Endothelial cell of umbilical vein (primary cell): ENCODE data around the gene HID1. TPM values are rescaled to one million over a fixed set of nuclear protein-coding genes. Genes with fewer than 3 reads are reported as not detected.

Source experiments
- BruUV-seq: library from RNA; stranded (reverse); fragments of 400-500 nt; replicated peaks from 2 replicates; lab custom pipeline; 2021; lab: Mats Ljungman, UMichigan
- CTCF ChIA-PET: fragments of 300-600, 350-600 bp; sonication (Branson Sonifier 250); formaldehyde crosslinking; loops from one replicate; lab custom pipeline; 2021; ENCODE audit warnings: antibody characterized with exemption, inconsistent platforms; lab: Charles Lee
- POLR2A ChIA-PET: fragments of 300-600, 350-600 bp; sonication (Branson Sonifier 250); formaldehyde crosslinking; loops from one replicate; lab custom pipeline; 2021; ENCODE audit warnings: antibody characterized with exemption, inconsistent platforms; lab: Charles Lee
- DNase-seq: peaks from one replicate; pipeline ENCODE4 v3.0.0-alpha.2; 2011; ENCODE audit warnings: low read depth, low spot score
- FAIRE-seq: peaks from 2 replicates; lab custom pipeline; 2011; peaks lifted over from hg19 to GRCh38; lab: Jason Lieb, UNC
- H2AFZ ChIP-seq: 2 replicates; pipeline ENCODE4 v1.6.0; 2012; ENCODE audit warnings: low read depth, low read length, control low read depth, inconsistent platforms
- H3K27ac ChIP-seq: 2 replicates; pipeline ENCODE4 v1.5.1; 2011; ENCODE audit warnings: low read depth, mild to moderate bottlenecking, control low read depth, low read length, moderate library complexity; ENCODE audit not compliant: insufficient read depth
- H3K27me3 ChIP-seq, 2 experiments: 2 replicates each; pipeline versions ENCODE4 v1.6.0 to v1.6.1; 2011; ENCODE audit warnings: low read length in 2 of 2, mixed read lengths in 1 of 2; ENCODE audit not compliant: control insufficient read depth in 2 of 2, insufficient read depth in 2 of 2
- H3K36me3 ChIP-seq, 2 experiments: 2 replicates in 1 of 2; 3 replicates in 1 of 2; pipeline ENCODE4 v1.5.1; 2011; ENCODE audit warnings: low read length in 2 of 2, mild to moderate bottlenecking in 1 of 2, moderate library complexity in 1 of 2; ENCODE audit not compliant: control insufficient read depth in 2 of 2, insufficient read depth in 2 of 2; ENCODE audit errors: extremely low read depth in 1 of 2
- H3K4me1 ChIP-seq: 3 replicates; pipeline ENCODE4 v1.5.1; 2011; ENCODE audit warnings: mild to moderate bottlenecking, low read length; ENCODE audit not compliant: control insufficient read depth, insufficient read depth; ENCODE audit errors: extremely low read depth
- H3K4me2 ChIP-seq: 2 replicates; pipeline ENCODE4 v1.6.1; 2011; ENCODE audit warnings: low read length, control low read depth, mixed read lengths; ENCODE audit not compliant: insufficient read depth
- H3K4me3 ChIP-seq, 3 experiments: fragments of 200-600 bp in 1 of 3; sonication (generic), shearing (Covaris generic) in 1 of 3; replicated peaks in 1 of 3; 2 replicates each; pipeline ENCODE4 v1.5.1; 2011 to 2016; ENCODE audit warnings: control low read depth in 3 of 3, low read length in 3 of 3, mild to moderate bottlenecking in 2 of 3, inconsistent platforms in 1 of 3, low read depth in 1 of 3, moderate library complexity in 1 of 3; ENCODE audit not compliant: insufficient read depth in 1 of 3
- H3K79me2 ChIP-seq: 2 replicates; pipeline ENCODE4 v1.6.0; 2012; ENCODE audit warnings: low read length, inconsistent platforms; ENCODE audit not compliant: control insufficient read depth, insufficient read depth
- H3K9ac ChIP-seq: replicated peaks from 2 replicates; pipeline ENCODE3; 2011; ENCODE audit warnings: low read length, control low read depth; ENCODE audit not compliant: insufficient read depth; ENCODE audit errors: extremely low read depth
- H3K9me1 ChIP-seq: replicated peaks from 3 replicates; pipeline ENCODE4 v1.6.0; 2011; ENCODE audit warnings: mild to moderate bottlenecking, low read length; ENCODE audit not compliant: control insufficient read depth, insufficient read depth; ENCODE audit errors: extremely low read depth
- H3K9me3 ChIP-seq: replicated peaks from 2 replicates; pipeline ENCODE4 v1.5.1; 2012; ENCODE audit warnings: low read length, inconsistent platforms; ENCODE audit not compliant: control insufficient read depth, insufficient read depth
- H4K20me1 ChIP-seq: replicated peaks from 2 replicates; pipeline ENCODE3; 2011; ENCODE audit warnings: mild to moderate bottlenecking, low read length; ENCODE audit not compliant: control insufficient read depth, insufficient read depth; ENCODE audit errors: extremely low read depth
- EZH2 ChIP-seq: IDR thresholded peaks from 2 replicates; pipeline ENCODE4 v1.6.1; 2012; ENCODE audit warnings: borderline replicate concordance, low read depth, mild to moderate bottlenecking, moderate library complexity, low read length, inconsistent platforms; ENCODE audit not compliant: severe bottlenecking
- FOS ChIP-seq: IDR thresholded peaks from 2 replicates; pipeline ENCODE4 v1.6.1; 2011; ENCODE audit warnings: mild to moderate bottlenecking, low read length, moderate library complexity, borderline replicate concordance; ENCODE audit not compliant: insufficient read depth
- GATA2 ChIP-seq: IDR thresholded peaks from 2 replicates; pipeline ENCODE4 v1.7.0; 2011; ENCODE audit warnings: low read depth, mild to moderate bottlenecking, moderate library complexity, mixed read lengths, low read length; ENCODE audit not compliant: insufficient read length, insufficient read depth
- JUN ChIP-seq: IDR thresholded peaks from 2 replicates; pipeline ENCODE4 v1.6.1; 2011; ENCODE audit warnings: borderline replicate concordance, low read depth; ENCODE audit not compliant: insufficient read length, insufficient read depth
- MAX ChIP-seq: IDR thresholded peaks from 2 replicates; pipeline ENCODE4 v1.6.1; 2011; ENCODE audit not compliant: insufficient read depth, insufficient read length
- MYC ChIP-seq: IDR thresholded peaks from one replicate; pipeline ENCODE4 v1.6.1; 2011; ENCODE audit warnings: mild to moderate bottlenecking, low read depth, low read length
- POLR2A ChIP-seq: IDR thresholded peaks from 2 replicates; pipeline ENCODE4 v1.6.1; 2012; ENCODE audit warnings: low read depth, mild to moderate bottlenecking, control low read depth, low read length
- POLR2AphosphoS5 ChIP-seq: IDR thresholded peaks from 2 replicates; pipeline ENCODE4 v1.6.1; 2012; ENCODE audit warnings: low read depth, mild to moderate bottlenecking, control low read depth, low read length, moderate library complexity; ENCODE audit not compliant: insufficient read depth
- dilution Hi-C: fragments of 300-500 bp; cut with MboI; formaldehyde crosslinking; loops from one replicate; pipeline ENCODE4 v1.15.0; 2019; ENCODE audit warnings: low sequenced_read_pairs; ENCODE audit not compliant: extremely low pct_ligation_motif_present
- intact Hi-C: fragments of 100-400 bp; cut with micrococcal nuclease; formaldehyde crosslinking; loops from one replicate; pipeline ENCODE4 v1.10.0; 2022
- polyA plus RNA-seq, 4 experiments: library from polyadenylated mRNA; depleted of rRNA in 3 of 4; stranded (reverse) in 3 of 4; unstranded in 1 of 4; fragments of >200 nt; gene quantifications; 2 replicates each; pipeline versions ENCODE4 v1.2.1 to v1.2.3, GENCODE V29; 2011 to 2012; ENCODE audit warnings: missing spikeins in 1 of 4
- total RNA-seq: library from RNA; stranded (reverse); gene quantifications from 2 replicates; pipeline ENCODE4 v1.2.3, GENCODE V29; 2021
- TF ChIP-seq, protein P1 (sequence below), 2 donors: IDR thresholded peaks; 1 replicate in 1 of 2; 2 replicates in 1 of 2; pipeline ENCODE4 v1.5.1; 2011; ENCODE audit warnings: low read length in 2 of 2, mild to moderate bottlenecking in 2 of 2, moderate library complexity in 2 of 2, control low read depth in 1 of 2, inconsistent platforms in 1 of 2, low read depth in 1 of 2; ENCODE audit not compliant: insufficient read depth in 1 of 2; ENCODE audit errors: extremely low read depth in 1 of 2

The HID1 gene
- total and polyA plus RNA-seq, 2 donors (not counting 3 experiments of a cell fraction or from before 2014, with no cell fraction given) = 41.4 to 53.3 TPM

DNA sequence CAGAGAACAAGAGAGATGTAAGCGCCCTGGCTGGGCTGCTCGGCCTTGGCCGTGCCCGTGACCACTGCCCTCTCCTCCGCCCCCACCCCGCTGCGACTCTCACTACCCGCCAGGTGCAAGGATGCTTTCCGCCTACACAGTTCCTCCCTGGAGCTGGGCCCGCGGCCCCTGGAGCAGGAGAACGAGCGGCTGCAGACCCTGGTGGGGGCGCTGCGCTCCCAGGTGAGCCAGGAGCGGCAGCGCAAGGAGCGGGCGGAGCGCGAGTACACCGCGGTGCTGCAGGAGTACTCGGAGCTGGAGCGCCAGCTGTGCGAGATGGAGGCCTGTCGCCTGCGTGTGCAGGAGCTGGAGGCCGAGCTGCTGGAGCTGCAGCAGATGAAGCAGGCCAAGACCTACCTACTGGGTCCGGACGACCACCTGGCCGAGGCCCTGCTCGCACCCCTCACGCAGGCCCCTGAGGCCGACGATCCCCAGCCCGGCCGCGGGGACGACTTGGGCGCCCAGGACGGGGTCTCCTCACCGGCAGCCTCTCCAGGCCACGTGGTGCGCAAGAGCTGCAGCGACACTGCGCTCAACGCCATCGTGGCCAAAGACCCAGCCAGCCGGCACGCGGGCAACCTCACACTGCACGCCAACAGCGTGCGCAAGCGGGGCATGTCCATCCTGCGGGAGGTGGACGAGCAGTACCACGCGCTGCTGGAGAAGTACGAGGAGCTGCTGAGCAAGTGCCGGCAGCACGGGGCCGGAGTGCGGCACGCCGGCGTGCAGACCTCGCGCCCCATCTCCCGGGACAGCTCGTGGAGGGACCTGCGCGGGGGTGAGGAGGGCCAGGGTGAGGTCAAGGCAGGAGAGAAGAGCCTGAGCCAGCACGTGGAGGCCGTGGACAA lies 30.8 kb upstream of the HID1 start:
- Histone ChIP-seq H2AFZ (no peak overlapping the region), H3K27me3 (no peaks in the 10 kb centered on the region), H3K36me3 (peaks cover 0 to 42% of the 10 kb centered on the region in 2 experiments), H3K4me1 (no peaks in the 10 kb centered on the region), H3K79me2 (no peaks in the 10 kb centered on the region), H3K27ac (no peak overlapping the region), H3K9ac (no peak overlapping the region), H4K20me1 (no peaks in the 10 kb centered on the region), H3K4me2 (no peak overlapping the region), H3K9me3 (no peaks in the 10 kb centered on the region), H3K9me1 (no peaks in the 10 kb centered on the region), H3K4me3 (no peak overlapping the region)
- intact Hi-C loops (no loop called here), dilution Hi-C loops (no loop called here)
- DNase-seq = no peak
- TF ChIP-seq JUN = no peak
- TF ChIP-seq, protein P1, sequence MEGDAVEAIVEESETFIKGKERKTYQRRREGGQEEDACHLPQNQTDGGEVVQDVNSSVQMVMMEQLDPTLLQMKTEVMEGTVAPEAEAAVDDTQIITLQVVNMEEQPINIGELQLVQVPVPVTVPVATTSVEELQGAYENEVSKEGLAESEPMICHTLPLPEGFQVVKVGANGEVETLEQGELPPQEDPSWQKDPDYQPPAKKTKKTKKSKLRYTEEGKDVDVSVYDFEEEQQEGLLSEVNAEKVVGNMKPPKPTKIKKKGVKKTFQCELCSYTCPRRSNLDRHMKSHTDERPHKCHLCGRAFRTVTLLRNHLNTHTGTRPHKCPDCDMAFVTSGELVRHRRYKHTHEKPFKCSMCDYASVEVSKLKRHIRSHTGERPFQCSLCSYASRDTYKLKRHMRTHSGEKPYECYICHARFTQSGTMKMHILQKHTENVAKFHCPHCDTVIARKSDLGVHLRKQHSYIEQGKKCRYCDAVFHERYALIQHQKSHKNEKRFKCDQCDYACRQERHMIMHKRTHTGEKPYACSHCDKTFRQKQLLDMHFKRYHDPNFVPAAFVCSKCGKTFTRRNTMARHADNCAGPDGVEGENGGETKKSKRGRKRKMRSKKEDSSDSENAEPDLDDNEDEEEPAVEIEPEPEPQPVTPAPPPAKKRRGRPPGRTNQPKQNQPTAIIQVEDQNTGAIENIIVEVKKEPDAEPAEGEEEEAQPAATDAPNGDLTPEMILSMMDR (IDR thresholded peaks at IDR 0.05; ENCODE audit: extremely low read depth in 1 of 2, insufficient read depth in 1 of 2, low read depth in 1 of 2, low read length in 2 of 2) = no peak
- no peak for TF ChIP-seq MAX
- no peak for TF ChIP-seq POLR2A
- TF ChIP-seq EZH2 = no peak
- TF ChIP-seq GATA2 = no peak
- TF ChIP-seq POLR2AphosphoS5 = no peak
- TF ChIP-seq FOS = no peak
- no peak for TF ChIP-seq MYC
- no peak for FAIRE-seq
- ChIA-PET CTCF (interaction anchor here (0.7 to 1.1 kb wide), 3 partner anchors 15 to 198 kb away, joined by 3 read pairs; no protein-coding TSS in a partner anchor), POLR2A (no interaction called here)
- no TSS peak for BruUV-seq
